HepG2 (cell line): ENCODE measurements around the gene GPR17. TPM values are rescaled to one million over a fixed set of nuclear protein-coding genes. Genes with fewer than 3 reads are reported as not detected.
A peak's percentile ranks its signal among the peaks of the same experiment; 100 is the strongest.

Source experiments
- ATF7 ChIP-seq, 2 experiments: fragments of 450-650 bp in 1 of 2; sonication (generic) in 1 of 2; formaldehyde crosslinking in 1 of 2; IDR thresholded peaks; 2 replicates each; pipeline versions ENCODE4 v1.4.0 to v1.6.1; 2016 to 2020; ENCODE audit warnings: antibody characterized with exemption in 1 of 2, mild to moderate bottlenecking in 1 of 2, missing genetic modification reagents in 1 of 2
- FOXA3 ChIP-seq: IDR thresholded peaks from 2 replicates; pipeline ENCODE4 v1.6.1; 2016; ENCODE audit warnings: missing genetic modification reagents, missing compliant biosample characterization
- FOXP1 ChIP-seq, 2 experiments: fragments of 450-650 bp in 1 of 2; IDR thresholded peaks; 2 replicates each; pipeline ENCODE4 v1.6.1; 2017 to 2018; ENCODE audit warnings: antibody characterized with exemption in 1 of 2
- HDAC1 ChIP-seq: sonication (generic); formaldehyde crosslinking; IDR thresholded peaks from 2 replicates; pipeline ENCODE4 v1.5.1; 2020; ENCODE audit warnings: mild to moderate bottlenecking, missing genetic modification reagents
- HDAC2 ChIP-seq: sonication (generic); formaldehyde crosslinking; IDR thresholded peaks from 2 replicates; pipeline ENCODE4 v1.4.0; 2020; ENCODE audit warnings: missing genetic modification reagents
- JUN ChIP-seq: sonication (generic); formaldehyde crosslinking; IDR thresholded peaks from 2 replicates; pipeline ENCODE4 v1.4.0; 2020; ENCODE audit warnings: mild to moderate bottlenecking, missing genetic modification reagents
- NFE2 ChIP-seq: sonication (generic); formaldehyde crosslinking; IDR thresholded peaks from 2 replicates; pipeline ENCODE4 v1.4.0; 2020; ENCODE audit warnings: missing genetic modification reagents
- REPIN1 ChIP-seq: sonication (generic); formaldehyde crosslinking; IDR thresholded peaks from 2 replicates; pipeline ENCODE4 v1.8.0; 2022; ENCODE audit warnings: missing genetic modification reagents, low read depth, mild to moderate bottlenecking, borderline replicate concordance
- SMC3 ChIP-seq: IDR thresholded peaks from 2 replicates; pipeline ENCODE4 v1.6.1; 2011; ENCODE audit warnings: low read length, improper control_type of control experiment
- SRY ChIP-seq: sonication (generic); formaldehyde crosslinking; IDR thresholded peaks from 2 replicates; pipeline ENCODE4 v1.8.0; 2022; ENCODE audit warnings: mild to moderate bottlenecking, missing genetic modification reagents
- ZNF205 ChIP-seq: IDR thresholded peaks from 2 replicates; pipeline ENCODE4 v1.6.1; 2018; ENCODE audit warnings: missing biosample characterization, missing genetic modification reagents
- ZNF460 ChIP-seq: sonication (generic); formaldehyde crosslinking; IDR thresholded peaks from 2 replicates; pipeline ENCODE4 v1.5.1; 2020; ENCODE audit warnings: missing genetic modification reagents, mild to moderate bottlenecking, borderline replicate concordance
- ZNF598 ChIP-seq: sonication (generic); formaldehyde crosslinking; IDR thresholded peaks from 2 replicates; pipeline ENCODE4 v1.5.1; 2020; ENCODE audit warnings: mild to moderate bottlenecking, missing genetic modification reagents, borderline replicate concordance
- polyA plus RNA-seq, 8 experiments: library from polyadenylated mRNA; depleted of rRNA in 3 of 8; stranded (reverse) in 7 of 8; unstranded in 1 of 8; fragments of >200 nt; fragmentation: Illumina TruSeq in 4 of 8; extraction: Trizol in 4 of 8; gene quantifications; 2 replicates each; pipeline versions ENCODE4 v1.2.1 to v1.2.3, GENCODE V29; 2011 to 2016; ENCODE audit warnings: low read depth in 4 of 8, missing spikeins in 1 of 8, mixed read lengths in 1 of 8; ENCODE audit not compliant: insufficient read depth in 1 of 8
- total RNA-seq, 5 experiments: library from RNA; depleted of rRNA; stranded (reverse); fragments of >200 nt; fragmentation: Illumina TruSeq; extraction: Trizol; gene quantifications; 2 replicates each; pipeline ENCODE4 v1.2.3, GENCODE V29; 2016; ENCODE audit warnings: low read depth in 1 of 5
- TF ChIP-seq, protein P1 (sequence below): sonication (generic); formaldehyde crosslinking; IDR thresholded peaks from 2 replicates; pipeline ENCODE4 v1.5.0; 2020; ENCODE audit warnings: missing genetic modification reagents, mild to moderate bottlenecking, borderline replicate concordance
- TF ChIP-seq, protein P2 (sequence below): sonication (generic); formaldehyde crosslinking; IDR thresholded peaks from 2 replicates; pipeline ENCODE4 v1.4.0; 2020; ENCODE audit warnings: low read depth, mild to moderate bottlenecking, missing genetic modification reagents
- TF ChIP-seq, protein P3 (sequence below): sonication (generic); formaldehyde crosslinking; IDR thresholded peaks from 2 replicates; pipeline ENCODE4 v1.5.0; 2020; ENCODE audit warnings: mild to moderate bottlenecking, low read depth, missing genetic modification reagents, borderline replicate concordance
- TF ChIP-seq, protein P4 (sequence below): sonication (generic); formaldehyde crosslinking; IDR thresholded peaks from 2 replicates; pipeline ENCODE4 v1.8.1; 2023; ENCODE audit warnings: mild to moderate bottlenecking, inconsistent platforms, moderate library complexity, missing genetic modification reagents, borderline replicate concordance
- TF ChIP-seq, protein P5 (sequence below): sonication (generic); formaldehyde crosslinking; IDR thresholded peaks from 2 replicates; pipeline ENCODE4 v1.4.0; 2020; ENCODE audit warnings: missing genetic modification reagents
- TF ChIP-seq, protein P6 (sequence below): sonication (generic); formaldehyde crosslinking; IDR thresholded peaks from 2 replicates; pipeline ENCODE4 v1.4.0; 2020; ENCODE audit warnings: missing genetic modification reagents

The GPR17 gene
- total and polyA plus RNA-seq, 2 of the 13 experiments (the other 11 are each of a cell fraction or from before 2014, with no cell fraction given) = not detected

DNA sequence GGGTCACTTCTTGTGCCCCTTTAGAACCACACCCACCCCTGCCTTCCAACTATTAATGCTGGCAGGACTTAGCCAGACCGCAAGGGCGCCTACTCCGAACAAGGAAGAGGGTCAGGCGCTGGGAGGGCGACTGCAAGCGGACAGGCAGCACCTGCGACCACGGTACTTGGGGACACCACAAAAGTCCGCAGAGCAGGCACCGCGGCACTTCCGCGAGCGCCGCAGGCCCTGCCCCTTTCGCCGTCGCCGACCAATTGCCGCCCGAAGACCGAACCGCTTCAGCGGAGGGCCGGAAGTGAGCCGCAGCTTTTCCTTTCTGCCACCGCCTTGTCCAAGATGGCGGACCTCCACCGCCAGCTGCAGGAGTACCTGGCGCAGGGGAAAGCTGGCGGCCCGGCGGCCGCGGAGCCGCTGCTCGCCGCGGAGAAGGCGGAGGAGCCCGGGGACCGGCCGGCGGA lies 55.3 kb downstream of the GPR17 start, which contains the start of gene SFT2D3 (continued):
- TF ChIP-seq, protein P1, sequence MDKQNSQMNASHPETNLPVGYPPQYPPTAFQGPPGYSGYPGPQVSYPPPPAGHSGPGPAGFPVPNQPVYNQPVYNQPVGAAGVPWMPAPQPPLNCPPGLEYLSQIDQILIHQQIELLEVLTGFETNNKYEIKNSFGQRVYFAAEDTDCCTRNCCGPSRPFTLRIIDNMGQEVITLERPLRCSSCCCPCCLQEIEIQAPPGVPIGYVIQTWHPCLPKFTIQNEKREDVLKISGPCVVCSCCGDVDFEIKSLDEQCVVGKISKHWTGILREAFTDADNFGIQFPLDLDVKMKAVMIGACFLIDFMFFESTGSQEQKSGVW (CRISPR knock-in tag) = no peak; the same call in 1 of the 2 replicates
- no peak for TF ChIP-seq FOXP1 (IDR thresholded peaks at IDR 0.05)
- TF ChIP-seq FOXP1 (CRISPR knock-in tag; IDR thresholded peaks at IDR 0.05) = peak; percentile 13; the same call in 1 of the 2 replicates
- TF ChIP-seq ATF7 (IDR thresholded peaks at IDR 0.05) = no peak
- no peak for TF ChIP-seq ATF7 (CRISPR knock-in tag; IDR thresholded peaks at IDR 0.05)
- TF ChIP-seq SMC3 = no peak
- TF ChIP-seq HDAC1 (CRISPR knock-in tag) = peak; percentile 81; the same call in 1 of the 2 replicates
- TF ChIP-seq, protein P2, sequence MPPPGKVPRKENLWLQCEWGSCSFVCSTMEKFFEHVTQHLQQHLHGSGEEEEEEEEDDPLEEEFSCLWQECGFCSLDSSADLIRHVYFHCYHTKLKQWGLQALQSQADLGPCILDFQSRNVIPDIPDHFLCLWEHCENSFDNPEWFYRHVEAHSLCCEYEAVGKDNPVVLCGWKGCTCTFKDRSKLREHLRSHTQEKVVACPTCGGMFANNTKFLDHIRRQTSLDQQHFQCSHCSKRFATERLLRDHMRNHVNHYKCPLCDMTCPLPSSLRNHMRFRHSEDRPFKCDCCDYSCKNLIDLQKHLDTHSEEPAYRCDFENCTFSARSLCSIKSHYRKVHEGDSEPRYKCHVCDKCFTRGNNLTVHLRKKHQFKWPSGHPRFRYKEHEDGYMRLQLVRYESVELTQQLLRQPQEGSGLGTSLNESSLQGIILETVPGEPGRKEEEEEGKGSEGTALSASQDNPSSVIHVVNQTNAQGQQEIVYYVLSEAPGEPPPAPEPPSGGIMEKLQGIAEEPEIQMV (CRISPR knock-in tag) = peak; percentile 84
- peak; percentile 37; the same call in 1 of the 2 replicates for TF ChIP-seq SRY (CRISPR knock-in tag)
- TF ChIP-seq, protein P3, sequence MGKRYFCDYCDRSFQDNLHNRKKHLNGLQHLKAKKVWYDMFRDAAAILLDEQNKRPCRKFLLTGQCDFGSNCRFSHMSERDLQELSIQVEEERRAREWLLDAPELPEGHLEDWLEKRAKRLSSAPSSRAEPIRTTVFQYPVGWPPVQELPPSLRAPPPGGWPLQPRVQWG (CRISPR knock-in tag) = no peak
- peak; percentile 83 for TF ChIP-seq ZNF205 (CRISPR knock-in tag)
- no peak for TF ChIP-seq NFE2 (CRISPR knock-in tag)
- peak; percentile 35; the same call in 1 of the 2 replicates for TF ChIP-seq FOXA3 (CRISPR knock-in tag)
- peak; percentile 46; the same call in 1 of the 2 replicates for TF ChIP-seq JUN
- TF ChIP-seq, protein P4, sequence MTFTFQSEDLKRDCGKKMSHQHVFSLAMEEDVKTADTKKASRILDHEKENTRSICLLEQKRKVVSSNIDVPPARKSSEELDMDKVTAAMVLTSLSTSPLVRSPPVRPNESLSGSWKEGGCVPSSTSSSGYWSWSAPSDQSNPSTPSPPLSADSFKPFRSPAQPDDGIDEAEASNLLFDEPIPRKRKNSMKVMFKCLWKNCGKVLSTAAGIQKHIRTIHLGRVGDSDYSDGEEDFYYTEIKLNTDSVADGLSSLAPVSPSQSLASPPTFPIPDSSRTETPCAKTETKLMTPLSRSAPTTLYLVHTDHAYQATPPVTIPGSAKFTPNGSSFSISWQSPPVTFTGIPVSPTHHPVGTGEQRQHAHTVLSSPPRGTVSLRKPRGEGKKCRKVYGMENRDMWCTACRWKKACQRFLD (CRISPR knock-in tag) = peak; percentile 85; the same call in 1 of the 2 replicates
- TF ChIP-seq ZNF460 (CRISPR knock-in tag) = no peak
- TF ChIP-seq, protein P5, sequence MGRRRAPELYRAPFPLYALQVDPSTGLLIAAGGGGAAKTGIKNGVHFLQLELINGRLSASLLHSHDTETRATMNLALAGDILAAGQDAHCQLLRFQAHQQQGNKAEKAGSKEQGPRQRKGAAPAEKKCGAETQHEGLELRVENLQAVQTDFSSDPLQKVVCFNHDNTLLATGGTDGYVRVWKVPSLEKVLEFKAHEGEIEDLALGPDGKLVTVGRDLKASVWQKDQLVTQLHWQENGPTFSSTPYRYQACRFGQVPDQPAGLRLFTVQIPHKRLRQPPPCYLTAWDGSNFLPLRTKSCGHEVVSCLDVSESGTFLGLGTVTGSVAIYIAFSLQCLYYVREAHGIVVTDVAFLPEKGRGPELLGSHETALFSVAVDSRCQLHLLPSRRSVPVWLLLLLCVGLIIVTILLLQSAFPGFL (CRISPR knock-in tag) = peak; percentile 25; the same call in 1 of the 2 replicates
- no peak for TF ChIP-seq ZNF598 (CRISPR knock-in tag)
- TF ChIP-seq, protein P6, sequence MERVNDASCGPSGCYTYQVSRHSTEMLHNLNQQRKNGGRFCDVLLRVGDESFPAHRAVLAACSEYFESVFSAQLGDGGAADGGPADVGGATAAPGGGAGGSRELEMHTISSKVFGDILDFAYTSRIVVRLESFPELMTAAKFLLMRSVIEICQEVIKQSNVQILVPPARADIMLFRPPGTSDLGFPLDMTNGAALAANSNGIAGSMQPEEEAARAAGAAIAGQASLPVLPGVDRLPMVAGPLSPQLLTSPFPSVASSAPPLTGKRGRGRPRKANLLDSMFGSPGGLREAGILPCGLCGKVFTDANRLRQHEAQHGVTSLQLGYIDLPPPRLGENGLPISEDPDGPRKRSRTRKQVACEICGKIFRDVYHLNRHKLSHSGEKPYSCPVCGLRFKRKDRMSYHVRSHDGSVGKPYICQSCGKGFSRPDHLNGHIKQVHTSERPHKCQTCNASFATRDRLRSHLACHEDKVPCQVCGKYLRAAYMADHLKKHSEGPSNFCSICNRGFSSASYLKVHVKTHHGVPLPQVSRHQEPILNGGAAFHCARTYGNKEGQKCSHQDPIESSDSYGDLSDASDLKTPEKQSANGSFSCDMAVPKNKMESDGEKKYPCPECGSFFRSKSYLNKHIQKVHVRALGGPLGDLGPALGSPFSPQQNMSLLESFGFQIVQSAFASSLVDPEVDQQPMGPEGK = no peak
- TF ChIP-seq REPIN1 (CRISPR knock-in tag) = peak; percentile 44; the same call in 1 of the 2 replicates
- TF ChIP-seq HDAC2 (CRISPR knock-in tag) = peak; percentile 72; the same call in 1 of the 2 replicates
